GM19193 (cell line): ENCODE measurements around the gene FXYD4.

ENCODE experiments used
- POLR2A ChIP-seq: IDR thresholded peaks from 4 replicates; pipeline ENCODE4 v1.6.1; 2011; ENCODE audit not compliant: insufficient read depth, insufficient read length; ENCODE audit errors: extremely low read depth

The FXYD4 gene

GRCh38 chr10:43343126-43343525 lies 28.3 kb upstream of the FXYD4 start:
- TF ChIP-seq POLR2A = no peak

- no peak for TF ChIP-seq POLR2A
Observed at GRCh38 chr10:43344051-43344450, 27.4 kb upstream of the FXYD4 start.

- TF ChIP-seq POLR2A = no peak
Observed at GRCh38 chr10:43347997-43348396, 23.4 kb upstream of the FXYD4 start.

GRCh38 chr10:43348511-43349312 lies 22.7 kb upstream of the FXYD4 start:
- TF ChIP-seq POLR2A = no peak

GRCh38 chr10:43350156-43350555 lies 21.3 kb upstream of the FXYD4 start:
- TF ChIP-seq POLR2A = no peak

GRCh38 chr10:43350686-43351085 lies 20.8 kb upstream of the FXYD4 start:
- no peak for TF ChIP-seq POLR2A

GRCh38 chr10:43351301-43351700 lies 20.1 kb upstream of the FXYD4 start:
- no peak for TF ChIP-seq POLR2A

GRCh38 chr10:43352951-43353350 lies 18.5 kb upstream of the FXYD4 start:
- TF ChIP-seq POLR2A = no peak

- no peak for TF ChIP-seq POLR2A
Observed at GRCh38 chr10:43353495-43354329, 17.7 kb upstream of the FXYD4 start.

- no peak for TF ChIP-seq POLR2A
Observed at GRCh38 chr10:43354330-43354635, 17.2 kb upstream of the FXYD4 start.

- TF ChIP-seq POLR2A = no peak
Observed at GRCh38 chr10:43354879-43355380, 16.5 kb upstream of the FXYD4 start.

- no peak for TF ChIP-seq POLR2A
Observed at GRCh38 chr10:43355749-43356371, 15.6 kb upstream of the FXYD4 start.

- TF ChIP-seq POLR2A = no peak
Observed at GRCh38 chr10:43360086-43360485, 11.3 kb upstream of the FXYD4 start.

GRCh38 chr10:43361547-43362190 lies 9.8 kb upstream of the FXYD4 start:
- TF ChIP-seq POLR2A = no peak
